ENCODE results near the gene MYMK.

- TF ChIP-seq EZH2 (IDR thresholded peaks at IDR 0.05) (no peak), POLR2AphosphoS5 (IDR thresholded peaks at IDR 0.05; ENCODE audit: borderline replicate concordance, low read depth, low read length) (no peak)
These were observed 11.3 kb upstream of the MYMK start for GRCh38 chr9:133536080-133536479.

Measured in SK-N-MC (cell line).